ENCODE results near the gene CEP85.

The CEP85 gene

GRCh38 chr1:26233903-26234643, at the start of gene CEP85:
CEP85 (plus strand) TSS chr1:26234200; CDS start chr1:26239784, 5,584 bp downstream.
- DNase-seq: peak; percentile 99

DNA sequence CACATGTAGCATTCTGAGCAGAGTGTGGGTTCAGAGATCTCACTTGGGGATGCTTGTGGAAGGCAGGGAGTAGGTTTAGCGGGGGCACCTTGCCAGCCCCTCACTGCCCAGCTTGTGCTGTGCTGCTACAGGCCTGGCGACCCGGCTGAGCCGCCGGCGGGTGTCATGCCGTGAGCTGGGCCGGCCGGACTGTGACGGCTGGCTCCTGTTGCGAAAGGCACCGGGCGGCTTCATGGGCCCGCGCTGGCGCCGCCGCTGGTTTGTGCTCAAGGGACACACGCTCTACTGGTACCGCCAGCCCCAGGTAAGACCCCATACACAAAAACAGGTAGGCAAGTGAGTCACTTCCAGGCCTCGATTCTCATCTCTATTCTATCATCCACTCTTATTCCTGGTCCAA, 49.1 kb upstream of the CEP85 start:
- no peak for DNase-seq

DNA sequence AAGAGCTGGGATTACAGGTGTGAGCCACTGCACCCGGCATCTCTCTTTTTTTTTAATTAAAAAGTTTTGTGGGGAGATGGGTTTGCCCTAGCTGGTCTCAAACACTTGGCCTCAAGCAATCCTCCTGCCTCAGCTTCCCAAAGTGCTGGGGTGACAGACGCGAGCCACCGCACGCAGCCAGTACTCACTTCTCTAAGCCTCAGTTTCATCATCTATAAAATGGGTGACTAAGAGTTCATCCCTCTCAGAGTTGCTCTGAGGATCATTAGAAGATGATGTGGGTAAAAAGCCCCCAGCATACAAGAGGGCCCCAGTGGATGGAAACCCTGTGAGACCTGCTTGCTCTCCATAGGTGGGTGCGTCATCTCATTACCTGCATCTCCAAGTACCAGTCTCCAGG, 46.1 kb upstream of the CEP85 start:
- no peak for DNase-seq

DNA sequence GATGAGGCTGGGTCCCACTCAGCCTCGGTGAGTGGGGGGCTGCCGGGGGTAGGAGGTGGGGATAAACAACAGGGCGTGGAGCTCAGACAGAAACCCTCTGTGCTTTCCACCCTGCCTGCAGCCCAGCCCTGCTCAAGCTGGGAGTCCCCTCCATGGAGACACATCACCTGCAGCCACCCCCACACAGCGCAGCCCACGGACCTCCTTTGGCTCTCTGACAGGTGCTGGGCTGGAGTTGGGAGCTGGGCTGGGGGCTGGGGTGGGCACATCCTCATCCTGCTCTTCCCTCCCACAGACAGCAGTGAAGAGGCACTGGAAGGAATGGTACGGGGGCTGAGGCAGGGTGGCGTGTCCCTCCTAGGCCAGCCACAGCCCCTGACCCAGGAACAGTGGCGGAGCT, 45.5 kb upstream of the CEP85 start:
- DNase-seq: no peak

- DNase-seq: no peak
Observed at GRCh38 chr1:26189331-26189730, 44.7 kb upstream of the CEP85 start.

DNA sequence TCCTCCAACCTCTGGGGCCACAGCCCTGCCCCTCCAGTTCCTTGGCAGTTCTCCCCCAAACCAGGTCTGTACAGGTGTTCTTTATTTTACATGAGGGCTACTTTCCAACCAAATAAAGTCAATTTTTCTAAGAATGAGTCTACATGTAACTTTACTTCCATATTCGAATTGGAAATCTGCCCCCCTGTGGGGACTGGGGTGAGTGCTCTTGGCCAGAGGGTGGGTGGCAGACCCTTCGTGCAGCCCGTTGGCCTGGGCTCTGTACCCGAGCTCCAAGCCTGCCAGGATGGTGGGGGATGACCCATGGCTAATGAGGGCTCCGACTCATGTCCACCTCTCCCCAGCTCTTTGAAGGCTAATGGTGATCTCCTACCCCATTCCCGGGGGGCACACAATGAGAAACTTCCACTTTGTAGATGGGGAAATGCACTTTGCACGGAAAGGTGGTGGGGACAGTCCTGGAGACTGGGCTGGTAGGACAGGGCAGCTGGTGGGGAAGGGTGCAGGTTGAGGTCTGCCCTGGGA, 44.2 kb upstream of the CEP85 start:
- DNase-seq: no peak

DNA sequence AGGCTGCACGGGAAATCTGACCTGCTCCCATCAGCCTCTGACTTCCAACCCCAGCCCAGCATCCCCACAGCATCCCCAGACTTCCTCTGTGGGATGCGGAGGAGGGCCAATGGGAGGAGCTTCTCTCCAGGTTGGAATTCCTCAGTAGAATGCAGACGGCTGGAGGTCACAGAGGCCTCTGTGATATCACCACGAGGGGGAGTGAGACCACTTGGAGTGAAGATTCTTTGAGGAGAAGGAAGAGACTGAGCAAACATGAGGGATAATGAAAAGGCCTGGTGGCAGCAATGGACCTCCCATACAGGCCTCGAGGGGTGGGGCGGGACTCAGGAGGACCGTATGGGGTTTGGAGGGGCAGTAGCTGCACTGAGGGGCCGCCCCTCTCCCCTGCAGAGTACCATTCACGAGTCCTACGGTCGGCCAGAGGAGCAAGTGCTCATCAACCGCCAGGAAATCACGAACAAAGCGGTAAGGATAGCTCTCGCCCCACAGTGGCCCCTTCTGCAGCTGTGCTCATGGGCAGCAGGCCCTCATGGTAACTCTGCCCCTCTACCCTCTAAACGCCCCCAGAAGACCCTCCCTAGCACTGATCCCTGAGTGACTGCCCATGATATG, 43.5 kb upstream of the CEP85 start, which contains the start of gene CATSPER4:
Gene CATSPER4, plus strand, starts transcription at position 230 of the 615 bp plus-strand sequence. Its CDS starts 26 bp downstream, at position 256.
- DNase-seq: no peak

GRCh38 chr1:26191739-26192138, 42.3 kb upstream of the CEP85 start:
- DNase-seq: no peak

- DNase-seq: no peak
Observed at GRCh38 chr1:26195805-26196204, 38.2 kb upstream of the CEP85 start.

- no peak for DNase-seq
Observed at GRCh38 chr1:26197301-26197700, 36.7 kb upstream of the CEP85 start.

- no peak for DNase-seq
Observed at GRCh38 chr1:26197813-26198212, 36.2 kb upstream of the CEP85 start.

DNA sequence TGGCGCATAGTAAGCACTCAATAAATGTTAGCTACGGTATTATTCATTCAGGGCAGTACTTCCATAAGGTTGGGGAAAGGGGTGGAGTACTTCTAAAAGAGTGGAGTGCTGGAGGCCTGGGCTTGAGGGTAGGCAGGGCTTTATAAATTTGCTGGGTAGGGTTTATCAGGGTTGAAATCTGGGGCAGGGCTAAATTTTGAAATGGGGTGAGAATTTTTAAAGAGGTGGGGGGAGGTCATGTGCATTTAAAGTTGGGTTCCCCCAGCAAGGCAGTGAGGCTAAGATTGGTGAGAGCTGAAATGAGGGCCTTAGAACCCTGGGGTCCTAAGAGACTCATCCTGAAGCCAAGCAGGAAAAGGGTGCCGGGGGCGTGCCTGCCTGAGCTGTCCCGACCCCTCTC, 33.6 kb upstream of the CEP85 start:
- DNase-seq: no peak

DNA sequence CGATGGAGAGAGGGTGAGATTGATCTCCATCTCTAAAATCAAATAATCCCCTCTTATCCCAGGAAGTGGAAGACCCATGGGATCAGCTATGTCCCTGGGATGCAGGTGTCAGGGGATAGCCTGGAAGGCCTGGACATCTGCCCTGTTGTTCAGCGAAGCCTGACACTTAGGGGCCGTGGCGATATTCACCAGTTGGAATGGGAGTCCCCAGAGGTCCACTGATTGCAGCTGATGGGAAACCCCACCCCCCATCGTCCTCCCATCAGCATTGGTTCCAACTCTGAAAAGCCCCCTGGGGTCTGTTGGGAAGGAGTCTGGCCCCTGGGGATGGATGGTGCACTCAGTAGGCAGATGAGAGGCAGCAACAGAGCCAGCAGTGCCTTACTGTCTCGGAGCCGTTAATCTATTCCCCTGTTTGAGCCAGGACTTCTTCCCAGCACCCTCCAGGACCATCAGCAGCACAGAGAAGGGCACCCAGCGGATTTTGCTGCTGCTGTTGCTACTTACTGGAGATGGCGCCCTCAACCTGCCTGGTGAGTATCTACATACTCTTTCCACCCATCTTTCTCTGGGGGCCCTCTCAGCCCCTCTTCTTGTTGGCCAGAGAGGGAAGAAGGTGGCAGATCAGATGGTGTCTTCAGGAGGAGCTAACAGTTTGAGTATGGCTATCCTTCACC, 30.2 kb upstream of the CEP85 start:
- DNase-seq: no peak

DNA sequence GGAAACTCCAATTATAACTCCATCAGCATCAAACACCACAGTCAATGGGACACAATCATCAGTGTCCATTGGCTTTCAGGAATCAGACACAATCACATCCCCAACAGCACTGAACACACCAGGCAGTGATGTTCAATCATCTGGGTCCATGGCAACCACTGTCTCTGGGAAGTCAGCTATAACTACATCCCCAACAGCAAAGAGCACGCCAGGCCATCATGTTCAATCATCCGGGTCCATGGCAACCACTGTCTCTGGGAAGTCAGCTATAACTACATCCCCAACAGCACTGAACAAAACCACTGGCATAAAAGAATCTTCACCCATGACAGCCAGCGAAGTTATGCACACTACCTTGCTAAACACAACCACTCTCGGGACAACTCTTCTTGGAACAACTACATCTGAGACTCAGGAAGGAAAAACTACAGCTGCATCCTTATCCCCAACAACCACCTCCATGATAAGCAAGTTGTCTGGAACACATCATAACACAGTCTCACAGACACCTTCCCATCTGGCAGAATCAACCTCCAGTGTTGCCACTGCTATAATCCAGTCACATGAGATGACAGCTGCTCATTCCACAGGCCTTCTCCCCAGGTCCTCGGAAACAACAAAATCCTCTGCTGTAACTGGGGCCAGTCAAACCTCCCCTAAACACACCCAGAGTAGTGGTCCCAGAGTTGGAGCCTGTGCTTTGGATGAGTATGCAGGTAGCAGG, 23.7 kb upstream of the CEP85 start:
- DNase-seq: no peak

- DNase-seq: no peak
Observed at GRCh38 chr1:26212726-26213125, 21.3 kb upstream of the CEP85 start.

DNA sequence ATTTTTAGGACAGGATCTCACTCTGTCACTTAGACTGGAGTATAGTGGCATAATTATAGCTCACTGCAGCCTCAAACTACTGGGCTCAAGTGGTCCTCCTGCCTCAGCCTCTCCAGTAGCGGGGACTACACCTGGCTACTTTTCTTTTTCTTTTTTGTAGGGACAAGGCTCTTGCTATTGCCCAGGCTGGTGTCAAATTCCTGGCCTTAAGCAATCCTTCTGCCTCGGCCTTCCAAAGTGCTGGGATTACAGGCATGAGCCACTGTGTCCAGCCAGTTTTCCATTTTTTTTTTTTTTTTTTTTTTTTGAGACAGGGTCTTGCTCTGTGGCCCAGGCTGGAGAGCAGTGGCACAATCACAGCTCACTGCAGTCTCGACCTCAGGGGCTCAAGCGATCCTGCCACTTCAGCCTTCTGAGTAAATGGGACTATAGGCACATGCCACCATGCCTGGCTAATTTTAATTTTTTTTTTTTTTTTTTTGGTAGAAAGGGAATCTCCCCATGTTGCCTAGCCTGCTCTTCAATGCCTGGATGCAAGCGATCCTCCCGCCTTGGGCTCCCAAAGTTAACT, 20.6 kb upstream of the CEP85 start:
- no peak for DNase-seq

DNA sequence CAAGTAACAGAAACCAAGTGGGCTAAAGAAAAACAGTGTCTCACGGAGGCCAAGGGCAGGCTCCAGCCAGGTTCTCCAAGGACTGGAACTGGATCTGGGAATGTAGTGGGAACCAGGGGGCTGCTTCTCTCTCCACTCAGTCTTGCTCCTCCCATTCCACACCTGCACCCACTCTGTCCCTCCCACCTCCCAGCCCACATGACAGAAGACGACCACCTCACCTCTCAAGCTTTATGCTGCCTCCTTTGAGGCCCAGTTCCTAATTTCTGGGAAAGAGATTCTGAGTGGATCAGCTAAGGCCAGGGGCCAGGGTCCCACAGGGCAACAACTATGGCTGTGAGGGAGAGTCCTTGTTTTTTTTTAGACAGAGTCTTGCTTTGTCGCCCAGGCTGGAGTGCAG, 18.8 kb upstream of the CEP85 start:
- DNase-seq: no peak

DNA sequence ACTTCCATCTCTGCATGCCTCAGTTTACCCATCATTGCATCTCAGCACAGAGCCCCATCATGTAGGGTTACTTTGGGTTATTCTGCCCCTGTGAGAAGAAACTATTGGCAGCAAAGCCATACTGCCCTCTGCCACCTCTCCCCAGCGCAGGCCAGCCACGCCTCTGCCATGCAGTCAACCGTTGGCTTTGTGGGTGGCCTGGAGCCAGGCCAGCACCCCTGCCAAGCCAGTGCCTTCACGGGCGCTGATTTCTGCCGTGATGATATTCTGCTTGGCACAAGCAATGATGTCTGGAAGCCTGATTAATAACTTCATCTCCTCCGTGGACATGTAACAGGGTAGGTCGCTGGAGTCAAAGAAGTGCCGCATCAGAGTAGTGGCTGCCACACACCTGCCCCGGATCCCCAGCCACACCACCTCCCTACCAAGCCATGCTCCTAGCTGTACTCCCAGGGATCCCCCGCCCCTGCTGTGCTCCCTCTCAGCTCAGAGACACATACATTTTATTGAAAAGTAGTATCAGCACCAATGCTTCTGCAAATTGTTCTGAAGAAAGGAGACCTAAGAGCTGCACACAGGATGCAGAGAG, 15.0 kb upstream of the CEP85 start:
- no peak for DNase-seq

- DNase-seq: no peak
Observed at GRCh38 chr1:26220199-26220912, 13.6 kb upstream of the CEP85 start.

- DNase-seq: no peak
Observed at GRCh38 chr1:26221094-26221493, 12.9 kb upstream of the CEP85 start.

GRCh38 chr1:26224606-26225005, 9.4 kb upstream of the CEP85 start:
- DNase-seq: no peak
